PFSK-1 (cell line): Measurements from ENCODE around the gene DGCR2.

ENCODE experiments used
- FOXP2 ChIP-seq: optimal IDR thresholded peaks from 2 replicates; pipeline ENCODE3; 2011; ENCODE audit warnings: borderline replicate concordance, control low read depth, inconsistent platforms; ENCODE audit not compliant: insufficient read depth; ENCODE audit errors: extremely low read length, extremely low read depth
- POLR2AphosphoS5 ChIP-seq: IDR thresholded peaks from 2 replicates; pipeline ENCODE4 v1.6.1; 2012; ENCODE audit warnings: low read depth, mild to moderate bottlenecking, control low read depth, low read length, moderate library complexity
- SIN3A ChIP-seq: IDR thresholded peaks from 2 replicates; pipeline ENCODE4 v1.6.1; 2012; ENCODE audit warnings: mild to moderate bottlenecking, low read length, moderate library complexity, borderline replicate concordance; ENCODE audit not compliant: insufficient read depth
- TAF1 ChIP-seq: IDR thresholded peaks from 2 replicates; pipeline ENCODE4 v1.6.1; 2012; ENCODE audit warnings: low read length, control low read depth, borderline replicate concordance; ENCODE audit not compliant: insufficient read depth
- TF ChIP-seq, protein P1 (sequence below), 2 experiments: IDR thresholded peaks; 2 replicates each; pipeline versions ENCODE4 v1.6.1 to v1.8.0; 2011 to 2012; ENCODE audit warnings: low read depth in 2 of 2, low read length in 2 of 2, control low read depth in 1 of 2, inconsistent platforms in 1 of 2, mild to moderate bottlenecking in 1 of 2, moderate library complexity in 1 of 2; ENCODE audit not compliant: insufficient read depth in 1 of 2

DGCR2 gene

DNA sequence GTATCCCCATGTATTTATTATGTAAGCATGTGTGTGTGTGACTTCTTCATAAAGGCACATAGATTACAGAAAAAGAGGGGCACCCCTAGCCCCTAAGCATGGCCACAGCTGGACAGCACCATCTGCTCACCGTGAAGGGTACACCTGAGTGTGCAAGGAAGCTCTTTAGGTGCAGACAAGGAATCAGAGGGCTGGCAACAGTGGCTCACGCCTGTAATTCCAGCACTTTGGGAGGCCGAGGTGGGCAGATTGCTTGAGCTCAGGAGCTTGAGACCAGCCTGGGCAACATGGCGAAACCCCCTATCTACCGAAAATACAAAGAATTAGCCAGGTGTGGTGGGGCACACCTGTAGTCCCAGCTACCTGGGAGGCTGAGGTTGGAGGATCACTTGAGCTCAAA is 56.3 kb downstream of the DGCR2 start:
- no peak for TF ChIP-seq POLR2AphosphoS5

DNA sequence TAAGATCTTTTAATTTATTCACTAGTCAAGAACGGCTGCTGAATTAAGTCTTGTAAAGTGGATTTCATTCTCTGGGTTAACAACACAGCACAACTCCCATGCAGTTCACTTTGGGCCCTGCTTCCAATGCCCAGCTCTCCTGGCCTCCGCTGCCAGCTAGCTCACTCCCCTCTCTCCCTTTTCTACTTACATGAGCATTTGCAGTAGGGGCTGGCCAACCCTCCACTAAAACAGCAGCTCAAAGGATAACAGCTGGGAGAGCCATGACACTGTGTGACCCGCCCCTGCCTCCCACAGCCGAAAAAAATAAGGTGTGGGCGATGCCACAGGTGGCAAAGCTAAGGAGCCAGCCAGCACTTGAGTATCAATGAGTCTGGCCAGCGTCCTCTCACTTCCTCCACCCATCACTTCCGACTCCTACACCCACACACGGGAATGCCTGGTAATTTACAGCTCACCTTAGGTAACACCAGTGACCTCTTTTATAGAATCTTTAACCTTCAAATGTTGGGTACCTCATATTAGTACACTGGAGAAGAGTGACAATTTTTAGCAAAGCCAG is 56.8 kb downstream of the DGCR2 start:
- TF ChIP-seq SIN3A: no peak

DNA sequence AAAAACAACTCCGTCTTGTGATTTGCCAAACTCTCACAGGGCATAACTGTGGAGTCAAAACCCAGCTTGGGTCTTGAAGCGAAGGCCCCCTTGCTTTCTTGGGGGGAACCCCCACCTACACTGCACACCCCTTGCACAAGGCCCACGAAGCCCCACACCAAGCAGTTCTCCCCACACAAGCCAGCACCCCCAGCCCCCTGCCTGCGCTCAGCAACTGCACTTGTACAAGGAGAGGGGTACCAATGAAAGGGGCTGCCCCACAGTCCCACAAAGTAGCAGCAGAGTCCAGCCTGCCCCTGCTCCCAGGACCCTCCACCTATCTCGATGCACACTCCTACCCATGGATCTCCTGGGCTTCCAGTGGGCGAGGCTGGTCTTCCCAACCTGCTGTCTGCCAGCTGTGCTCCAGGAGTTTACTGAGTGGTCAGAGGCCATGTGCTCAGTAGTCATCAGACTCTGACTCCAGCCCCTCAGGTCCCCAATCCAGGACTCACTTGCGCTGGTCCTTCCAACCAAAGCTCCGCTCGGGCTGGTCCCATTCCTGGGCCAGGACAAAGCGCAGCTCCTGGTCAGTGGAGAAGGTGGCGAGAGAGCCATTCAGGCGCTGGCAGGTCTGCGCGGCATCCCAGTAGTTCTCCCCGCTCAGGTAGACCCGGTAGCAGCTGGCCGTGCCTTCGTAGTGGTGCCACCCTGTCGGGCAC is 57.7 kb downstream of the DGCR2 start:
- TF ChIP-seq POLR2AphosphoS5 (no peak), SIN3A (no peak), FOXP2 (no peak)
- TF ChIP-seq, protein P1, sequence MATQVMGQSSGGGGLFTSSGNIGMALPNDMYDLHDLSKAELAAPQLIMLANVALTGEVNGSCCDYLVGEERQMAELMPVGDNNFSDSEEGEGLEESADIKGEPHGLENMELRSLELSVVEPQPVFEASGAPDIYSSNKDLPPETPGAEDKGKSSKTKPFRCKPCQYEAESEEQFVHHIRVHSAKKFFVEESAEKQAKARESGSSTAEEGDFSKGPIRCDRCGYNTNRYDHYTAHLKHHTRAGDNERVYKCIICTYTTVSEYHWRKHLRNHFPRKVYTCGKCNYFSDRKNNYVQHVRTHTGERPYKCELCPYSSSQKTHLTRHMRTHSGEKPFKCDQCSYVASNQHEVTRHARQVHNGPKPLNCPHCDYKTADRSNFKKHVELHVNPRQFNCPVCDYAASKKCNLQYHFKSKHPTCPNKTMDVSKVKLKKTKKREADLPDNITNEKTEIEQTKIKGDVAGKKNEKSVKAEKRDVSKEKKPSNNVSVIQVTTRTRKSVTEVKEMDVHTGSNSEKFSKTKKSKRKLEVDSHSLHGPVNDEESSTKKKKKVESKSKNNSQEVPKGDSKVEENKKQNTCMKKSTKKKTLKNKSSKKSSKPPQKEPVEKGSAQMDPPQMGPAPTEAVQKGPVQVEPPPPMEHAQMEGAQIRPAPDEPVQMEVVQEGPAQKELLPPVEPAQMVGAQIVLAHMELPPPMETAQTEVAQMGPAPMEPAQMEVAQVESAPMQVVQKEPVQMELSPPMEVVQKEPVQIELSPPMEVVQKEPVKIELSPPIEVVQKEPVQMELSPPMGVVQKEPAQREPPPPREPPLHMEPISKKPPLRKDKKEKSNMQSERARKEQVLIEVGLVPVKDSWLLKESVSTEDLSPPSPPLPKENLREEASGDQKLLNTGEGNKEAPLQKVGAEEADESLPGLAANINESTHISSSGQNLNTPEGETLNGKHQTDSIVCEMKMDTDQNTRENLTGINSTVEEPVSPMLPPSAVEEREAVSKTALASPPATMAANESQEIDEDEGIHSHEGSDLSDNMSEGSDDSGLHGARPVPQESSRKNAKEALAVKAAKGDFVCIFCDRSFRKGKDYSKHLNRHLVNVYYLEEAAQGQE (IDR thresholded peaks at IDR 0.05; ENCODE audit: insufficient read depth in 1 of 2, low read depth in 2 of 2, low read length in 2 of 2): no peak

DNA sequence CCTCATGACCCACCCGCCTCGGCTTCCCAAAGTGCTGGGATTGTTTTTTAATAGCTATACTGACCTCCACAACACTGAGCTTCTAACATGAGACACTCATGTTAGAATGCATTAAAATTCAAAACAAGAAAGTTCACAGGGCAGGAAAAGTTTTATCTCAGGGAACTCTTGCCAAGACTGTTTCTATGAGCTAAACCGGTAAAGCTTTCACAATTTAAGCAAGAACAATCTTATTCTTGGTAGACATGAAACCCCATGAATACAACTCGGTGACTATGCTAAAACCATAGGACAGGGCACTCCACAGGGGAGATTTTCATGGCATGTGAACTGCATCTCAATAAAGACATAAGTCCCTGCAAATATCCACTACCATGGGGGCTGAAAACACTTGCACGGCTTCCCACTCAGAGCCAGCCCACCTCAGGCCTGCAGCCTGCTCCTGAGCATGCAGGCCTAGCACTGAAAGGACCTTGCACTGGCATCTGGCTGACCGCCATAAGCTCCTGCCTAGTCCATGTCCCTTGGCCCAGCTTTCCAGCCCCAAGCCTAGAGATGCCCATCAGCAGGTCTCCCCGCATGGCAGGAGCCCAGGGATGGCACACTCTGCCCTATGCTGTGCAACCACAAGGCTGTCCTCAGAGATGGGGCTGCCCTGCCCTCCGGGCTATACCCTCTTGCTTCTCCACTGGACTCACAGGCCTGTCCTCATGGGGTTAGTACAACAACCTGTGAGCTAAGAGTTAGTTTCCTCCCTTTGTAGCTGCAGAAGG is 58.4 kb downstream of the DGCR2 start:
- TF ChIP-seq SIN3A: no peak
- TF ChIP-seq FOXP2: no peak
- TF ChIP-seq POLR2AphosphoS5: no peak

DNA sequence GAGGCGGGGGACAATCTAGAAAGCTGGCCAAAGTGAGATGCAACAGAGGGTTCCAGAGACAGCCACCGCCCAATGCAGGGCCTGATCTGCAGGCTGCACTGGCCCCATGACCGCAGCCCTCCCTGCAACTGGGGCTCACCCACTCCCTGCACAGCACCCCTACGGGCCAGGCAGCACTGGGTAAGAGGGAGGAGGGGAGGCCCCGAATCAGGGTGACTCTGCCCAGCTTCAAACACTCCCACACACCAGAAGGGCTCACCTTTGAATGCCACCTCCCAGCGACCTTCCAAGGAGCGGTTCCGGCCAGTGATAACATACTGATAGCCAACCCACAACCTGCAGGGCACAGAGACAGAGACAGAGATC is 59.3 kb downstream of the DGCR2 start:
- TF ChIP-seq, protein P1 (IDR thresholded peaks at IDR 0.05; ENCODE audit: insufficient read depth in 1 of 2, low read depth in 2 of 2, low read length in 2 of 2): no peak
- TF ChIP-seq FOXP2 (no peak), POLR2AphosphoS5 (no peak), SIN3A (no peak), TAF1 (no peak)

DNA sequence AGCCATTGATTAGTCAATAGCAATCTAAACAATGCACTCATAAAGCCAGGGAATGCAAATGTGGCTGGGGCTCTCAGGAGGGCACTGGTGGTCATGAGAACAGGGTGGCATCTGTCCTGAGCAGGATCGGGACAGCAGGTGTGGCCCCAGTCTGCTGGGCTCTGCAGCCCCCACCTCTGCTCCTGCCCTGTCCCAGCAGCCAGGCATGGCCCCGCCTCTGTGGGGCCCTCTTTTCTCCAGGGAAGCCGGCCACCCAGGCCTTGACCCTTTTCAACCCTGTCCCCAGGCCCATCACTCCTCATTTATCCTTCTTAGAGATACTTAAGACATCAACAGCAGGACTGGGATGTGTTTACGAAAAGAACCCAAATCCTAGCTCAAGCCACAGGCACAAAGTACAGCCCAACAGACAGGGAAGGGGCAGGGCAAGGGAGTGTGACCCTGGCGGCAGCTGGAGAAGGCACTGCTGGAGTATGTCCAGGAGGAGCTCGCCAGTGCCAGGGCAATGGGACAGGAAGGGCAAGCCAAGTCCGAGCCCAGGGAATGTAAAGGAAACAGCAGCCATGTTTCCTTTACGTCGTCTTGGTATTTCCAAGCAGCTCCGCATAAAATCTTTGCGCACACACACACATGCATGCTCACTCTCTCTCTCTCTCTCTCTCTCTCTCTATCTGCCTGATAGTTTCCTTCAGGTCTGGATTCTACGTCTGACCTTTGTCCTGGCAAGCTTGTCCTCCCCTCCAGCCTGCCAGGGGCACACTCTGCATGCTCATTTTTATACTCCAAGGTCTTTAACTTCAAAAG is 59.9 kb downstream of the DGCR2 start:
- TF ChIP-seq SIN3A (no peak), FOXP2 (no peak)
- TF ChIP-seq, protein P1 (IDR thresholded peaks at IDR 0.05; ENCODE audit: insufficient read depth in 1 of 2, low read depth in 2 of 2, low read length in 2 of 2): no peak
